B cell (primary cell): ENCODE measurements around the gene CTCFL. TPM values are rescaled to one million over a fixed set of nuclear protein-coding genes. Genes with fewer than 3 reads are reported as not detected.

Experiments used
- ATAC-seq: fragments of 200-7000 bp; cut with Tn5 transposase; one replicate; pipeline ENCODE4 v1.10.0; 2021; ENCODE audit warnings: low read depth, mild to moderate bottlenecking, moderate number of reproducible peaks, moderate library complexity
- CTCF ChIA-PET: fragments of 350-600 bp; sonication (Branson Sonifier 250); formaldehyde crosslinking; loops from one replicate; lab custom pipeline; 2021; ENCODE audit warnings: antibody characterized with exemption, inconsistent platforms; lab: Charles Lee
- POLR2A ChIA-PET: fragments of 350-600 bp; sonication (Branson Sonifier 250); formaldehyde crosslinking; loops from one replicate; lab custom pipeline; 2021; ENCODE audit warnings: antibody characterized with exemption; lab: Charles Lee
- DNase-seq: peaks from one replicate; pipeline ENCODE4 v3.0.0; 2013
- H2AFZ ChIP-seq: 2 replicates; pipeline ENCODE4 v1.6.1; 2012; ENCODE audit warnings: mild to moderate bottlenecking, low read depth, low read length; ENCODE audit not compliant: insufficient read depth, poor library complexity, severe bottlenecking
- H3K27ac ChIP-seq, 2 donors: 1 replicate in 1 of 2; 2 replicates in 1 of 2; pipeline ENCODE4 v1.5.1; 2012 to 2013; ENCODE audit warnings: low read length in 2 of 2, mild to moderate bottlenecking in 2 of 2, moderate library complexity in 1 of 2
- H3K27me3 ChIP-seq, 4 experiments: fragments of 200-600 bp in 1 of 4; sonication (generic) in 1 of 4; replicated peaks in 1 of 4; 1 replicate in 2 of 4; 2 replicates in 2 of 4; pipeline versions ENCODE4 v1.6.1 to v1.7.0; 2013 to 2016; ENCODE audit warnings: low read length in 3 of 4, mild to moderate bottlenecking in 2 of 4, mixed read lengths in 1 of 4, moderate library complexity in 1 of 4; ENCODE audit not compliant: insufficient read depth in 4 of 4, control insufficient read depth in 3 of 4; ENCODE audit errors: control extremely low read depth in 1 of 4
- H3K36me3 ChIP-seq, 2 experiments: replicated peaks in 1 of 2; 1 replicate in 1 of 2; 2 replicates in 1 of 2; pipeline versions ENCODE4 v1.6.1 to v1.7.1; 2013; ENCODE audit warnings: low read length in 1 of 2; ENCODE audit not compliant: insufficient read depth in 2 of 2, control insufficient read depth in 1 of 2; ENCODE audit errors: control extremely low read depth in 1 of 2, extremely low read depth in 1 of 2
- H3K4me1 ChIP-seq, 2 donors: fragments of 200-600 bp in 1 of 2; sonication (generic) in 1 of 2; 1 replicate in 1 of 2; 2 replicates in 1 of 2; pipeline versions ENCODE4 v1.5.1 to v1.6.1; 2013 to 2017; ENCODE audit warnings: low read length in 2 of 2; ENCODE audit not compliant: control insufficient read depth in 2 of 2, insufficient read depth in 2 of 2
- H3K4me2 ChIP-seq: replicated peaks from 2 replicates; pipeline ENCODE3; 2012; ENCODE audit warnings: mild to moderate bottlenecking, low read depth, low read length; ENCODE audit not compliant: poor library complexity, severe bottlenecking
- H3K4me3 ChIP-seq, 5 experiments: fragments of 200-600 bp in 1 of 5; sonication (generic) in 1 of 5; 1 replicate in 3 of 5; 2 replicates in 2 of 5; pipeline versions ENCODE4 v1.5.1 to v1.7.0; 2011 to 2016; ENCODE audit warnings: low read length in 4 of 5, mild to moderate bottlenecking in 4 of 5, low read depth in 2 of 5, control low read depth in 1 of 5, moderate library complexity in 1 of 5; ENCODE audit not compliant: insufficient read depth in 1 of 5; ENCODE audit errors: control extremely low read depth in 1 of 5, extremely low read depth in 1 of 5
- H3K79me2 ChIP-seq: fragments of 200-600 bp; sonication (generic); one replicate; pipeline ENCODE4 v1.6.0; 2016; ENCODE audit warnings: low read length; ENCODE audit not compliant: control insufficient read depth, insufficient read depth
- H3K9ac ChIP-seq: fragments of 200-600 bp; sonication (generic); 2 replicates; pipeline ENCODE4 v1.6.1; 2017; ENCODE audit warnings: mild to moderate bottlenecking, low read length, moderate library complexity
- H3K9me3 ChIP-seq, 3 donors: one replicate each; pipeline versions ENCODE4 v1.6.1 to v1.7.1; 2013; ENCODE audit warnings: low read length in 2 of 3; ENCODE audit not compliant: control insufficient read depth in 2 of 3, insufficient read depth in 1 of 3; ENCODE audit errors: control extremely low read depth in 1 of 3
- H4K20me1 ChIP-seq: 2 replicates; pipeline ENCODE4 v1.6.0; 2012; ENCODE audit warnings: mild to moderate bottlenecking, low read length; ENCODE audit not compliant: insufficient read depth, control insufficient read depth, poor library complexity, severe bottlenecking
- H3K27ac Mint-ChIP-seq: one replicate; pipeline ENCODE4 v1.8.0; 2021; ENCODE audit warnings: mixed read lengths
- H3K27me3 Mint-ChIP-seq: one replicate; pipeline ENCODE4 v1.8.0; 2021; ENCODE audit warnings: mixed read lengths
- H3K4me1 Mint-ChIP-seq: one replicate; pipeline ENCODE4 v1.8.0; 2021; ENCODE audit warnings: mixed read lengths
- H3K4me3 Mint-ChIP-seq: one replicate; pipeline ENCODE4 v1.8.0; 2021; ENCODE audit warnings: mixed read lengths
- H3K9me3 Mint-ChIP-seq: one replicate; pipeline ENCODE4 v1.8.0; 2022; ENCODE audit warnings: mixed read lengths; ENCODE audit not compliant: insufficient read depth
- CTCF ChIP-seq: fragments of 200-600 bp; IDR thresholded peaks from one replicate; pipeline ENCODE4 v1.8.0; 2022; ENCODE audit warnings: antibody characterized with exemption, mild to moderate bottlenecking
- EZH2 ChIP-seq: IDR thresholded peaks from 2 replicates; pipeline ENCODE4 v1.6.1; 2012; ENCODE audit warnings: borderline replicate concordance, low read depth, mild to moderate bottlenecking, moderate library complexity, low read length; ENCODE audit not compliant: insufficient read depth, poor library complexity, severe bottlenecking
- WGBS: methylation state at CpG from one replicate; pipeline ENCODE4 v1.1.5; 2013; ENCODE audit warnings: missing lambda C conversion rate; ENCODE audit not compliant: insufficient coverage; 5-methylcytosine and 5-hydroxymethylcytosine counted together
- intact Hi-C: fragments of 100-400 bp; cut with micrococcal nuclease; formaldehyde crosslinking; loops from one replicate; pipeline ENCODE4 v1.10.0; 2022
- polyA plus RNA-seq: library from polyadenylated mRNA; depleted of rRNA; stranded (reverse); fragments of >200 nt; gene quantifications from 2 replicates; pipeline ENCODE4 v1.2.3, GENCODE V29; 2012
- total RNA-seq, 2 donors: library from RNA; stranded (reverse); fragments of 120-200 nt in 1 of 2; gene quantifications; 1 replicate in 1 of 2; 2 replicates in 1 of 2; pipeline versions ENCODE4 v1.2.3 to v1.2.4, GENCODE V29; 2013 to 2022

CTCFL gene
- total and polyA plus RNA-seq, 2 donors (not counting 1 experiment from before 2014, with no cell fraction given): not detected

GRCh38 chr20:57505979-57506378 is 19.0 kb downstream of the CTCFL start:
- no peaks in the 10 kb centered on the region for H3K27me3 ChIP-seq
- ChIA-PET POLR2A (no interaction called here), CTCF (interaction anchor here (1.0 to 4.0 kb wide), 2 partner anchors 10 to 13 kb away, joined by 3 to 14 read pairs; no protein-coding TSS in a partner anchor)
- no peaks in the 10 kb centered on the region for H3K79me2 ChIP-seq
- intact Hi-C loops: no loop called here
- Mint-ChIP-seq H3K27me3 (no peaks in the 10 kb centered on the region), H3K9me3 (no peaks in the 10 kb centered on the region), H3K4me3 (no peak overlapping the region), H3K27ac (no peak overlapping the region), H3K4me1 (peaks cover 42% of the 10 kb centered on the region)
- no peak overlapping the region for H3K9ac ChIP-seq
- no peak for ATAC-seq
- no peak overlapping the region for H3K27ac ChIP-seq
- no peak overlapping the region for H2AFZ ChIP-seq
- H3K36me3 ChIP-seq: no peaks in the 10 kb centered on the region
- peaks cover 27 to 40% of the 10 kb centered on the region in 2 donors for H3K4me1 ChIP-seq
- WGBS: 96% methylated on average over 3 of the region's 6 CpGs
- H3K4me3 ChIP-seq: no peak overlapping the region
- no peak overlapping the region for H3K4me2 ChIP-seq
- DNase-seq: no peak
- H4K20me1 ChIP-seq: no peaks in the 10 kb centered on the region
- H3K9me3 ChIP-seq: peaks cover 0 to 7% (median 0%) of the 10 kb centered on the region in 3 donors
- no peak for TF ChIP-seq CTCF
- no peak for TF ChIP-seq EZH2

GRCh38 chr20:57504411-57504810 is 20.5 kb downstream of the CTCFL start:
- Histone ChIP-seq H3K9ac (no peak overlapping the region), H3K36me3 (no peaks in the 10 kb centered on the region), H3K4me1 (peaks cover 27 to 40% of the 10 kb centered on the region in 2 donors), H3K27me3 (no peaks in the 10 kb centered on the region), H3K4me3 (no peak overlapping the region), H2AFZ (no peak overlapping the region), H3K27ac (no peak overlapping the region), H3K9me3 (peaks cover 0 to 7% (median 0%) of the 10 kb centered on the region in 3 donors), H3K4me2 (peak overlapping the region; percentile 26), H4K20me1 (no peaks in the 10 kb centered on the region), H3K79me2 (no peaks in the 10 kb centered on the region)
- DNase-seq (no peak), ATAC-seq (no peak)
- intact Hi-C loops: no loop called here
- Mint-ChIP-seq H3K27me3 (no peaks in the 10 kb centered on the region), H3K4me3 (peak overlapping the region; percentile 13), H3K9me3 (no peaks in the 10 kb centered on the region), H3K27ac (peak overlapping the region; percentile 26), H3K4me1 (peaks cover 42% of the 10 kb centered on the region)
- 64% methylated on average over 5 of the region's 6 CpGs for WGBS
- POLR2A ChIA-PET: no interaction called here
- CTCF ChIA-PET: interaction anchor here (1.0 to 4.0 kb wide), 6 partner anchors 8 to 676 kb away, joined by 3 to 15 read pairs (median 4); no protein-coding TSS in a partner anchor
- TF ChIP-seq EZH2 (no peak), CTCF (no peak)
